B cell (primary cell): ENCODE measurements around the gene ZBTB16. TPM values are rescaled to one million over a fixed set of nuclear protein-coding genes. Genes with fewer than 3 reads are reported as not detected.

Experiments
- ATAC-seq: fragments of 200-7000 bp; cut with Tn5 transposase; one replicate; pipeline ENCODE4 v1.10.0; 2021; ENCODE audit warnings: low read depth, mild to moderate bottlenecking, moderate number of reproducible peaks, moderate library complexity
- CTCF ChIA-PET: fragments of 350-600 bp; sonication (Branson Sonifier 250); formaldehyde crosslinking; loops from one replicate; lab custom pipeline; 2021; ENCODE audit warnings: antibody characterized with exemption, inconsistent platforms; lab: Charles Lee
- POLR2A ChIA-PET: fragments of 350-600 bp; sonication (Branson Sonifier 250); formaldehyde crosslinking; loops from one replicate; lab custom pipeline; 2021; ENCODE audit warnings: antibody characterized with exemption; lab: Charles Lee
- DNase-seq: peaks from one replicate; pipeline ENCODE4 v3.0.0; 2013
- H2AFZ ChIP-seq: 2 replicates; pipeline ENCODE4 v1.6.1; 2012; ENCODE audit warnings: mild to moderate bottlenecking, low read depth, low read length; ENCODE audit not compliant: insufficient read depth, poor library complexity, severe bottlenecking
- H3K27ac ChIP-seq, 2 donors: 1 replicate in 1 of 2; 2 replicates in 1 of 2; pipeline ENCODE4 v1.5.1; 2012 to 2013; ENCODE audit warnings: low read length in 2 of 2, mild to moderate bottlenecking in 2 of 2, moderate library complexity in 1 of 2
- H3K27me3 ChIP-seq, 4 experiments: fragments of 200-600 bp in 1 of 4; sonication (generic) in 1 of 4; replicated peaks in 1 of 4; 1 replicate in 2 of 4; 2 replicates in 2 of 4; pipeline versions ENCODE4 v1.6.1 to v1.7.0; 2013 to 2016; ENCODE audit warnings: low read length in 3 of 4, mild to moderate bottlenecking in 2 of 4, mixed read lengths in 1 of 4, moderate library complexity in 1 of 4; ENCODE audit not compliant: insufficient read depth in 4 of 4, control insufficient read depth in 3 of 4; ENCODE audit errors: control extremely low read depth in 1 of 4
- H3K36me3 ChIP-seq, 2 experiments: replicated peaks in 1 of 2; 1 replicate in 1 of 2; 2 replicates in 1 of 2; pipeline versions ENCODE4 v1.6.1 to v1.7.1; 2013; ENCODE audit warnings: low read length in 1 of 2; ENCODE audit not compliant: insufficient read depth in 2 of 2, control insufficient read depth in 1 of 2; ENCODE audit errors: control extremely low read depth in 1 of 2, extremely low read depth in 1 of 2
- H3K4me1 ChIP-seq, 2 donors: fragments of 200-600 bp in 1 of 2; sonication (generic) in 1 of 2; 1 replicate in 1 of 2; 2 replicates in 1 of 2; pipeline versions ENCODE4 v1.5.1 to v1.6.1; 2013 to 2017; ENCODE audit warnings: low read length in 2 of 2; ENCODE audit not compliant: control insufficient read depth in 2 of 2, insufficient read depth in 2 of 2
- H3K4me2 ChIP-seq: replicated peaks from 2 replicates; pipeline ENCODE3; 2012; ENCODE audit warnings: mild to moderate bottlenecking, low read depth, low read length; ENCODE audit not compliant: poor library complexity, severe bottlenecking
- H3K4me3 ChIP-seq, 5 experiments: fragments of 200-600 bp in 1 of 5; sonication (generic) in 1 of 5; 1 replicate in 3 of 5; 2 replicates in 2 of 5; pipeline versions ENCODE4 v1.5.1 to v1.7.0; 2011 to 2016; ENCODE audit warnings: low read length in 4 of 5, mild to moderate bottlenecking in 4 of 5, low read depth in 2 of 5, control low read depth in 1 of 5, moderate library complexity in 1 of 5; ENCODE audit not compliant: insufficient read depth in 1 of 5; ENCODE audit errors: control extremely low read depth in 1 of 5, extremely low read depth in 1 of 5
- H3K79me2 ChIP-seq: fragments of 200-600 bp; sonication (generic); one replicate; pipeline ENCODE4 v1.6.0; 2016; ENCODE audit warnings: low read length; ENCODE audit not compliant: control insufficient read depth, insufficient read depth
- H3K9ac ChIP-seq: fragments of 200-600 bp; sonication (generic); 2 replicates; pipeline ENCODE4 v1.6.1; 2017; ENCODE audit warnings: mild to moderate bottlenecking, low read length, moderate library complexity
- H3K9me3 ChIP-seq, 3 donors: one replicate each; pipeline versions ENCODE4 v1.6.1 to v1.7.1; 2013; ENCODE audit warnings: low read length in 2 of 3; ENCODE audit not compliant: control insufficient read depth in 2 of 3, insufficient read depth in 1 of 3; ENCODE audit errors: control extremely low read depth in 1 of 3
- H4K20me1 ChIP-seq: 2 replicates; pipeline ENCODE4 v1.6.0; 2012; ENCODE audit warnings: mild to moderate bottlenecking, low read length; ENCODE audit not compliant: insufficient read depth, control insufficient read depth, poor library complexity, severe bottlenecking
- H3K27ac Mint-ChIP-seq: one replicate; pipeline ENCODE4 v1.8.0; 2021; ENCODE audit warnings: mixed read lengths
- H3K27me3 Mint-ChIP-seq: one replicate; pipeline ENCODE4 v1.8.0; 2021; ENCODE audit warnings: mixed read lengths
- H3K4me1 Mint-ChIP-seq: one replicate; pipeline ENCODE4 v1.8.0; 2021; ENCODE audit warnings: mixed read lengths
- H3K4me3 Mint-ChIP-seq: one replicate; pipeline ENCODE4 v1.8.0; 2021; ENCODE audit warnings: mixed read lengths
- H3K9me3 Mint-ChIP-seq: one replicate; pipeline ENCODE4 v1.8.0; 2022; ENCODE audit warnings: mixed read lengths; ENCODE audit not compliant: insufficient read depth
- EZH2 ChIP-seq: IDR thresholded peaks from 2 replicates; pipeline ENCODE4 v1.6.1; 2012; ENCODE audit warnings: borderline replicate concordance, low read depth, mild to moderate bottlenecking, moderate library complexity, low read length; ENCODE audit not compliant: insufficient read depth, poor library complexity, severe bottlenecking
- WGBS: methylation state at CpG from one replicate; pipeline ENCODE4 v1.1.5; 2013; ENCODE audit warnings: missing lambda C conversion rate; ENCODE audit not compliant: insufficient coverage; 5-methylcytosine and 5-hydroxymethylcytosine counted together
- intact Hi-C: fragments of 100-400 bp; cut with micrococcal nuclease; formaldehyde crosslinking; loops from one replicate; pipeline ENCODE4 v1.10.0; 2022
- polyA plus RNA-seq: library from polyadenylated mRNA; depleted of rRNA; stranded (reverse); fragments of >200 nt; gene quantifications from 2 replicates; pipeline ENCODE4 v1.2.3, GENCODE V29; 2012
- total RNA-seq, 2 donors: library from RNA; stranded (reverse); fragments of 120-200 nt in 1 of 2; gene quantifications; 1 replicate in 1 of 2; 2 replicates in 1 of 2; pipeline versions ENCODE4 v1.2.3 to v1.2.4, GENCODE V29; 2013 to 2022
- TF ChIP-seq, protein P1 (sequence below): fragments of 200-600 bp; IDR thresholded peaks from one replicate; pipeline ENCODE4 v1.8.0; 2022; ENCODE audit warnings: antibody characterized with exemption, mild to moderate bottlenecking

The ZBTB16 gene
- total and polyA plus RNA-seq, 2 donors (not counting 1 experiment from before 2014, with no cell fraction given), result 16.0 to 20.6 TPM

DNA sequence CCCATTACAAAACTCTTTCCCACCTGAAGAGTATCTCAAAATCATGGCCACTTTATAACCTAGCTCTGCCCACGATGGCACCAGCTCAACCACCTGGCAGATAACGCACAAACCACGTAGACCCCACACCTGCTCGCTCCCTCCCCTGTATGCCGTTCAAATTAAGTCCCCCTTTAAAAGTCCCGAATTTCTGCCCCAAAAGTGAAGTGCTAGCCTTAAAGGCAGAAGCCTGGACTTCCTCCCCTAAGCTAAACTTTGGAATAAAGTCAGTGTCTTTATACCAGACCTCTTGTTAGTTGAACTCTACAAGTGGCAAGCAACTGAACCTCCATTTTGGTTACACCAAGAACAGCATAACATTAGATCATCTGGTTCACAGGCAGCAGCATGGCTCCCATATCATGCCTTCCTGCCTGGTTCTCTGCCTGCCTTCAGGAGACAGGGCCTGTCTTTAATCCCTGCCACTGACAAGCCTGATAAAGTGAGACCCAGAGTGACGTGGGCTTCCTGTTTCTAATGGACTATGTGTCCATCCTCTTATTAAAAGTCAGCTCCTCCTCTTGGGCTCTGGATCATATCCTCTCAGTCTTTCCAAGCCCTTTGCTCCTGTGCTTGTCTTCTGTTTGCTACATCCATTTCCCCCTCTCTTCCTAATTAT is 204.1 kb downstream of the ZBTB16 start:
- no peak overlapping the region for H3K4me3 ChIP-seq
- ATAC-seq, result no peak
- POLR2A ChIA-PET, result interaction anchor here (0.6 kb wide), 1 partner anchor 175 kb away, joined by 4 read pairs; no protein-coding TSS in a partner anchor

DNA sequence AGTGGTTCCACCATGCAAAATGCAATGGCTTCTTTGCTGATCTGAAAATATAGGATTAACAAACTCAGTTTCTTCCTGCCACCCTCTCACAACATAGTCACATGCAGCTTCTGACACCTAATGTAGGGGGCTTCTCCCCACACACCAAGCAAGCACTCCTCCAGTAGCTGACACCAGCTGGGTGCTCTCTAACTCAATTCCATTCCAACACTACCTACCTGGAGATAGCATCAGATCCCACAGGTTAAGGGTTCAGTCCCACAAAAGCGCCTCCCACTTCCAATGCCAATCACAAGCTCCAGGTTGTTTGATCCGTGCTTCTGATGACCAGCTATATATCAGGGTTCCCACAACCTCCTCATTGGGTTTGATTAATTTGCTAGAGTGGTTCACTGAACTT is 204.9 kb downstream of the ZBTB16 start:
- no peak overlapping the region for H3K27ac Mint-ChIP-seq

More for the DNA sequence above, 204.1 kb downstream of the ZBTB16 start:
- TF ChIP-seq, protein P1, sequence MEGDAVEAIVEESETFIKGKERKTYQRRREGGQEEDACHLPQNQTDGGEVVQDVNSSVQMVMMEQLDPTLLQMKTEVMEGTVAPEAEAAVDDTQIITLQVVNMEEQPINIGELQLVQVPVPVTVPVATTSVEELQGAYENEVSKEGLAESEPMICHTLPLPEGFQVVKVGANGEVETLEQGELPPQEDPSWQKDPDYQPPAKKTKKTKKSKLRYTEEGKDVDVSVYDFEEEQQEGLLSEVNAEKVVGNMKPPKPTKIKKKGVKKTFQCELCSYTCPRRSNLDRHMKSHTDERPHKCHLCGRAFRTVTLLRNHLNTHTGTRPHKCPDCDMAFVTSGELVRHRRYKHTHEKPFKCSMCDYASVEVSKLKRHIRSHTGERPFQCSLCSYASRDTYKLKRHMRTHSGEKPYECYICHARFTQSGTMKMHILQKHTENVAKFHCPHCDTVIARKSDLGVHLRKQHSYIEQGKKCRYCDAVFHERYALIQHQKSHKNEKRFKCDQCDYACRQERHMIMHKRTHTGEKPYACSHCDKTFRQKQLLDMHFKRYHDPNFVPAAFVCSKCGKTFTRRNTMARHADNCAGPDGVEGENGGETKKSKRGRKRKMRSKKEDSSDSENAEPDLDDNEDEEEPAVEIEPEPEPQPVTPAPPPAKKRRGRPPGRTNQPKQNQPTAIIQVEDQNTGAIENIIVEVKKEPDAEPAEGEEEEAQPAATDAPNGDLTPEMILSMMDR, result no peak
- TF ChIP-seq EZH2, result no peak
- Histone ChIP-seq H3K9ac (no peak overlapping the region), H3K4me2 (no peak overlapping the region), H3K79me2 (no peaks in the 10 kb centered on the region), H2AFZ (no peak overlapping the region), H3K9me3 (no peaks in the 10 kb centered on the region), H3K36me3 (no peaks in the 10 kb centered on the region), H3K4me1 (peaks cover 23 to 24% of the 10 kb centered on the region in 2 donors), H3K27me3 (peaks cover 0 to 3% (median 1%) of the 10 kb centered on the region in 4 experiments), H3K27ac (no peak overlapping the region), H4K20me1 (no peaks in the 10 kb centered on the region)
- Mint-ChIP-seq H3K9me3 (no peaks in the 10 kb centered on the region), H3K4me3 (no peak overlapping the region), H3K4me1 (peaks cover 24% of the 10 kb centered on the region), H3K27ac (no peak overlapping the region), H3K27me3 (no peaks in the 10 kb centered on the region)
- DNase-seq, result no peak
- CTCF ChIA-PET, result interaction anchor here (0.6 to 12.3 kb wide), 30 partner anchors 14 to 959 kb away, joined by 3 to 592 read pairs (median 30); partner anchors contain the start of genes HTR3A, TTC12 and ZBTB16
- 81% methylated on average over 7 of the region's 7 CpGs for WGBS
- intact Hi-C loops, result no loop called here

More for the DNA sequence above, 204.9 kb downstream of the ZBTB16 start:
- no peak for DNase-seq
- Histone ChIP-seq H3K9ac (no peak overlapping the region), H3K4me3 (no peak overlapping the region), H3K27me3 (peaks cover 0 to 3% (median 1%) of the 10 kb centered on the region in 4 experiments), H3K4me1 (peaks cover 16% of the 10 kb centered on the region in 2 donors), H3K4me2 (no peak overlapping the region), H4K20me1 (no peaks in the 10 kb centered on the region), H2AFZ (no peak overlapping the region), H3K27ac (no peak overlapping the region), H3K9me3 (no peaks in the 10 kb centered on the region), H3K36me3 (no peaks in the 10 kb centered on the region), H3K79me2 (no peaks in the 10 kb centered on the region)
- 100% methylated on average over 1 of the region's 2 CpGs for WGBS
- POLR2A ChIA-PET, result no interaction called here
- no peaks in the 10 kb centered on the region for H3K9me3 Mint-ChIP-seq
- TF ChIP-seq, protein P1, result no peak
- TF ChIP-seq EZH2, result no peak
- ATAC-seq, result no peak
- intact Hi-C loops, result no loop called here
- peaks cover 17% of the 10 kb centered on the region for H3K4me1 Mint-ChIP-seq
- CTCF ChIA-PET, result interaction anchor here (0.8 to 12.3 kb wide), 12 partner anchors 86 to 1676 kb away, joined by 3 to 592 read pairs (median 72); no protein-coding TSS in a partner anchor
- peaks cover 5% of the 10 kb centered on the region for H3K27me3 Mint-ChIP-seq
- H3K4me3 Mint-ChIP-seq, result no peak overlapping the region
